ENCODE results near the gene RGS2.

RGS2 gene

DNA sequence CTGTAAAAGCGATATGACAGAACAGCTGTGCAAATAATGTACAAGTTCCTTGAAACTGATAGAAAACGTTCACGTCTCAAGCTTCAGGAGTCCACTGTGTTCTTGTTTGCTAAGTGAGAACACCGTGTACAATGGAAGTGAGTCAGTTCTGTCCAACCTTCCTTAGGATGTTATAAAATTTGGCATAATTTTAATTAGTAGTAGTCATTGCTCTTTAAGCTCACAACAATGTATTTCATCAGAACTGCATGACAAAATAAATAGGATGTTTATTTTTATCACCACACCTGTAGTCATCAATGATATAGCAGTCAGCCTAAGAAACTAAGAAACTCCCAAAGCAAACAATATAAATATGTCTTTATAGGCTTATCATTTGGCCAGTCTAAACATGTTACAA is 53.0 kb downstream of the RGS2 start:
- Histone ChIP-seq H3K9me3 (ENCODE audit: control insufficient read depth, insufficient read depth, low read depth, low read length) (no peaks in the 10 kb centered on the region), H3K4me3 (ENCODE audit: low read depth, low read length) (no peak overlapping the region), H3K4me1 (ENCODE audit: control insufficient read depth, insufficient read depth, low read length) (no peaks in the 10 kb centered on the region), H3K36me3 (ENCODE audit: control insufficient read depth in 2 of 2, insufficient read depth in 1 of 2, low read length in 2 of 2) (no peaks in the 10 kb centered on the region), H3K27ac (ENCODE audit: extremely low read depth, low read depth, low read length) (no peak overlapping the region)
- ChIA-PET CTCF (interaction anchor here (0.6 kb wide), 1 partner anchor 14 kb away, joined by 3 read pairs; no protein-coding TSS in a partner anchor), POLR2A (no interaction called here)
- no peak for TF ChIP-seq GLI4 (tag by site-specific recombination; IDR thresholded peaks at IDR 0.05)
- no peak for TF ChIP-seq YY2 (tag by site-specific recombination; IDR thresholded peaks at IDR 0.05)
- TF ChIP-seq ZNF473 (tag by site-specific recombination; IDR thresholded peaks at IDR 0.05): no peak
- no peak for TF ChIP-seq BCL11B (tag by site-specific recombination; IDR thresholded peaks at IDR 0.05; ENCODE audit: low read depth)
- no peak for TF ChIP-seq FEZF1 (tag by site-specific recombination; IDR thresholded peaks at IDR 0.05)
- TF ChIP-seq IKZF3 (tag by site-specific recombination; IDR thresholded peaks at IDR 0.05): no peak
- TF ChIP-seq KLF10 (tag by site-specific recombination; IDR thresholded peaks at IDR 0.05): no peak
- no peak for TF ChIP-seq SP7 (tag by site-specific recombination; IDR thresholded peaks at IDR 0.05)

Measured in HEK293 (cell line).